Measurements from ENCODE around the gene ZFYVE27.

- no peak for TF ChIP-seq CTCF (conservative IDR thresholded peaks at IDR 0.05)
- TF ChIP-seq ZFX (IDR thresholded peaks at IDR 0.05): no peak
These were observed 62.2 kb downstream of the ZFYVE27 start for GRCh38 chr10:97798958-97799610.
